ENCODE results near the gene KLLN.
"Not testable (repeated sequence)": the region's sequence is repeated elsewhere in the genome, so short reads cannot be mapped to it uniquely, and the experiment has no call there.

GRCh38 chr10:87846711-87847110 lies 16.6 kb downstream of the KLLN start:
- TF ChIP-seq ZNF30 (CRISPR knock-in tag; IDR thresholded peaks at IDR 0.05); IRF9 (CRISPR knock-in tag; IDR thresholded peaks at IDR 0.05; ENCODE audit: borderline replicate concordance); YEATS4 (CRISPR knock-in tag; IDR thresholded peaks at IDR 0.05; ENCODE audit: borderline replicate concordance); E2F5 (CRISPR knock-in tag; conservative IDR thresholded peaks at IDR 0.05); CREBL2 (CRISPR knock-in tag; IDR thresholded peaks at IDR 0.05; ENCODE audit: borderline replicate concordance); ZNF24 (IDR thresholded peaks at IDR 0.05): not testable (repeated sequence)

All from HepG2 (cell line).